GM18867 (cell line): Measurements from ENCODE around the gene ZNF3.

Experiments used
- ATAC-seq: cut with Tn5 transposase; IDR thresholded peaks from one replicate; pipeline ENCODE4 v1.9.1; 2021; ENCODE audit warnings: mild to moderate bottlenecking, moderate library complexity; ENCODE audit not compliant: unreplicated experiment

The ZNF3 gene

GRCh38 chr7:100088621-100089457 lies 7.3 kb upstream of the ZNF3 start, which contains the start of gene COPS6:
Gene COPS6, plus strand, starts transcription at chr7:100088969. Its CDS starts 22 bp downstream, at chr7:100088991.
- ATAC-seq, result no peak

DNA sequence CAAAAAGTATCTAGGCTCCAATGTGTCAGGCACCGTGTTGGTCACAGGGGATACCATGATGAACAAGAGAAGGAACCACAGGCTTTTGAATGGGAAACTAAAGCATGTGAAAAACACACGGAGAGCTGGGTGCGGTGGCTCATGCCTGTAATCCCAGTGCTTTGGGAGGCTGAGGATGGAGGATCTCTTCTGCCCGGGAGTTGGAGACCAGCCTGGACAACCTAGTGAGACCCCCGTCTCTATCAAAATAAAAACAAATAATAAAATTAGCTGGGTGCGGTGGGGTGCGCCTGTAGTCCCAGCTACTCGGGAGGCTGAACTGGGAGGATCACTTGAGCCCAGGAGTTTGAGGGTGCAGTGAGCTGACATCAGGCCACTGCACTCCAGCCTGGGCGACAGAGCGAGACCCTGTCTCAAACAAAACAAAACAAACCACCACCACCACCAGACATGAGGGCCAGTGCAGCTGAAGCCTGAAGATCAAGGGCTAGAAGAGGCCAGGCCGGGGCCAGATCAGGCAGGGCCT lies 6.6 kb upstream of the ZNF3 start:
- ATAC-seq, result no peak

DNA sequence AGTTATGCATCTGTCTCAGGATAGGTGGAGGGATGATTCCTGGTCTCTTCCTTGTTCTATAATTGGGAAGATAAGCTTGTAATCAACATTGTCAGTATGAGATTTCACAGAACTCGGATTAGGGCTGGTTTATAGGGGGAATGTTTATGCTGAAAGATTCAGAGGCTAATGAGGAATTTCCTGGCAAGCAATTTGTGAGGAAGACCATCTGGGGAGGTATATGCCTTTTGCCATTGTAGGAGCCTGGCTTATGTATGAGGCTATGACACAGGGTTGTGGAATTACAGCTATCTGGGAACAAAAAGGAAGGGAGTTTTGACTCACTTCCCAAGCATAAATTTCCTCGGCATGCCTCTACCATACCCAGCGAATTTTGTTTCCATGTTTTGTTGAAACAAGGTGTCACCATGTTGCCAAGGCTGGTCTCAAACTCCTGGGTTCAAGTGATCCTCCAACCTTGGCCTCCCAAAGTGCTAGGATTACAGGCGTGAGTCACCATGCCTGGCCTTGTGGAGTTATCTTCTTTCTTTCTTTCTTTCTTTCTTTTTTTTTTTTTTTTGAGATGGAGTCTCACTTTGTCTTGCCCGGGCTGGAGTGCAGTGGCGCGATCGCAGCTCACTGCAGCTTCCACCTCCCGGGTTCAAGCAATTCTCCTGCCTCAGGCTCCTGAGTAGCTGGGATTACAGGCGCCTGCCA lies 5.7 kb upstream of the ZNF3 start:
- ATAC-seq, result no peak

GRCh38 chr7:100085515-100085914 lies 4.0 kb upstream of the ZNF3 start:
- ATAC-seq, result no peak

DNA sequence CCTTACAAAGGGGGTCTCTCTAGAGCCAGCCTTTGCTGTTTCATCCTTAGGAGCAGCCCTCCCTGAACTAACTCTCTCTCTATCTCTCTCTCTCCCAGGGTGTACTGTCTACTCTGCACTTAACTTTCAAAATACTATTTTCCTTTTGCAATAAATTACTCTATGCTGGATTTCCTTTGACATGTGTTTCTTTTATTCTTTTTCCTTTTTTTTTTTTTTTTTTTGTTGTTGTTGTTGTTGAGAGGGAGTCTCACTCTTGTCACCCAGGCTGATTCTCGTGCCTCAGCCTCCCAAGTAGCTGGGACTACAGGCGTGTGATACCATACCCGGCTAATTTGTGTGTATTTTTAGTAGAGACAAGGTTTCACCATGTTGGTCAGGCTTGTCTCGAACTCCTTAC lies 1.5 kb upstream of the ZNF3 start:
- no peak for ATAC-seq

DNA sequence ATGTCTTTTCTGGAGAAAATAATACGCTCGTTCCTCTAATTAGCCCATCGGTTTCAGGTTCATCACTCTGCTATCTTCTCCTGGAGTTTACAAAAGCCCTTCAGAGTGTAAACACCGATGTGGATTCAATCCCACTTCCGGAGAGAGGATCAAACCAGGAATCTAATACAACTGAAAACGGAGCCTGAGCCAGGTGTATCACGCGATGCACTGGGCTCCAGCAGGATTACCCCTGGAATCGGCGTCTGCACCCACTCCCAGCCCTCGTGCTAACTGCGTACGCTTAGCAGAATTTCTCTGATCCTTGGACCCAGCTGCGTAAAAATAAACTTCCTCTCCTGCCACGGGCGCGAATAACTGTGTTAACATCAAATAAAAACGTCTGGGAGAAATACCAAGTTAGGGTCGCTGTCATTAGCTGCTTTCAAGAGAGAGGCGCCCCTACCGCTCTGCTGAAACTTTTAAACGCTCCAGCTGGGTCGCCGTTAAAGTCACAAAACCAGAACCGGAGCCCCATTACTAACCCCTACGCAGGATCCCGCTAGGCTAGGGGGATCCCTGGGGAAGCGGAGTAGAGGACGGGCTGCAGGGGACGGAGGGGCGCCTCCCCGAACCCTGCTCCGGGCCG lies 502 bp downstream of the ZNF3 start:
- no peak for ATAC-seq

GRCh38 chr7:100079024-100079560 lies 2.4 kb downstream of the ZNF3 start:
- ATAC-seq, result no peak

- no peak for ATAC-seq
Measured at GRCh38 chr7:100077205-100077604, 4.3 kb downstream of the ZNF3 start.

GRCh38 chr7:100075418-100075817 lies 6.1 kb downstream of the ZNF3 start:
- no peak for ATAC-seq

- ATAC-seq, result no peak
Measured at GRCh38 chr7:100074841-100075240, 6.7 kb downstream of the ZNF3 start.

GRCh38 chr7:100072462-100072861 lies 9.1 kb downstream of the ZNF3 start:
- no peak for ATAC-seq

DNA sequence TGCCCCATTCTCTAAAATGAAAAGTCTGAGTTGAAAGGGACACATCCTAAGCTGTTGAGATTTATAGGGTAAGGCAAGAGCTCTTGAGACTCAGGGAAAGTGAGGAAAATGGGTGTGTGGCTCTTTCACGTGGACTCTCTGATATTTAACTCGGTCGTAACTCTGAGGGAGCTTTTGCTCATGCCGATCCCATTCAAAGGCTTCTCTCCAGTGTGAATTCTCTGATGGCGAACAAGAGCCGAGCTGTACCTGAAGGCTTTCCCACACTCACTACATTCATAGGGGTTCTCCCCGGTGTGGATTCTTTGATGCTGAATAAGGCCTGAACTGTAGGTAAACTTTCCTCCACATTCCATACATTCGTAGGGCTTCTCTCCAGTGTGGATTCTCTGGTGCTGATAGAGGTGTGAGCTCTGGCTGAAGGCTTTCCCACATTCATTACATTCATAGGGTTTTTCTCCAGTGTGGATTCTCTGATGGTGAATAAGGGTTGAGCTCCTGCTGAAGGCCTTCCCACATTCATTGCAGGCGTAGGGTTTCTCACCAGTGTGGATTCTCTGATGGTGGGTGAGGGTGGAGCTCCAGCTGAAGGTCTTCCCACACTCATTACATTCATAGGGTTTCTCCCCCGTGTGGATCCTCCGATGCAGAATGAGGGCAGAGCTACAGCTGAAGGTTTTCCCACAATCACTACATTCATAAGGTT lies 10.4 kb downstream of the ZNF3 start:
- ATAC-seq, result no peak

DNA sequence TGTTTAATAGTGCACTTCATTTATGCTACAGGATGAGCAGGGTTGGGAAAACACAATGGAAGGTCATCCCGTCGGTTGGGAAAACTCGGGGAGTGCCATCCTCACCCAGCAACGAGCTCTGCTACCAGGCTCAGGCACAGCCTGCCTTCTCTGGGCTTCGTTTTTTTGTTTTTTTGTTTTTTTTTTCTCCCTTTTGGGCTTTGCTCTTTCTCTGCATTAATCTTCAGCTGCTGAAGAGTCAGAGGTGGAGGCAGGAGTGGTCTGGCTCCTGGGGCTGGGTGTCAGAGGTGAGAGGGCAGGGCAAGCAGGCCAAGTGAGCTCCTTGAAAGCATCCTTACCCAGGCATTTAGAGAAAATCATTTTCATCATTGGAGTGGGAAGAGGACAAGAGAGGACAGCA lies 11.5 kb downstream of the ZNF3 start:
- ATAC-seq, result no peak

DNA sequence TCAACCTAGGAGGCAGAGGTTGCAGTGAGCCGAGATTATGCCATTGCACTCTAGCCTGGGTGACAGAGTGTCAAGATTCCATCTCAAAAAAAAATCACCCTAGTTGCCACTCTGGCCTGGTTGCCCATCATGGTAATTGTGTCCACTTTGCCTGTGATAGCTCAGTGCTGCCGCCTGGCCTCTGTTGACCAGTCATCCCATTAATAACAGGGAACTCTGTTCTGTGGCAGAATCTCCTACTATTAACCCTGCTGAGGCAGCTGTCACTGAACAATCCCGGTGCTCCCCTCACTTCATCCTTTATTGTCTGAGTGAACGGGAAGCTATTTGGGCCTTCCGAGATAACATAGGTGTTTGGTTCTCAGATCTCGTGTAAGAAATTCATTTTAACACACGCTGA lies 14.6 kb downstream of the ZNF3 start:
- ATAC-seq, result no peak

DNA sequence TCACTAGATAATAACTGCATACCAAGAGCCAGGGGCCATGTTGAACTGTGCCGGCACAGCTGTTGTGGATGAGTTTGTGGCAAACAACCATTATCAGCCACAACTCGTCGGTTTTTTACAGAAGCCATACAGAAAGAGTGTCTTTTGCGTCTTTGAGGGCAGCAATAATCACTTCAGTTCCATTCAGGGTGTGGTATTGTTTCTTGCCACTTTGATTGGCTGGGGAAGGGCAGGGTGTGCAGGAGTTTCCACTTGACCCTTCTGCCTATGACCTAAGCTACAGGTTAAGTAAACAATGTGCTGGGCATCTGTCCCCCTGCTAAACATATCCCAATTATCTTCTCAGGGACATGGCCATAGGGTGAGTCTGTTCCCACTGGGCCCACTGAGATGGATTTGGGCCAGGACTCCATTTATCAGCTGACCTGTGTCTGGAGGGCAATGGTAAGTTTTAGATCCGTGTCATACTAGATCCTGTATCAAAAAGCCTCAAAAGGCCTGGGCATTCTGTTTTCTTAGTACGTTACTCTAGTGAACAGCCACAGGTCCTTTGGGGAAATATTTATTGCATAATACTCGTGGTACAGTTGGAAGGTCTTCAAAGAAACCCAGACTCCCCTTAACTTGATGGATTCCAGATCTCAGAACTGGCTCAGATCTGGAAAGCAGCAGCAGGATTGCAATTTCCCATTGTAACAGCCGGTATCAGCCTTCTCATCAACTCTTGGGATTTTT lies 15.9 kb downstream of the ZNF3 start:
- no peak for ATAC-seq

GRCh38 chr7:100064162-100064561 lies 17.4 kb downstream of the ZNF3 start:
- no peak for ATAC-seq

DNA sequence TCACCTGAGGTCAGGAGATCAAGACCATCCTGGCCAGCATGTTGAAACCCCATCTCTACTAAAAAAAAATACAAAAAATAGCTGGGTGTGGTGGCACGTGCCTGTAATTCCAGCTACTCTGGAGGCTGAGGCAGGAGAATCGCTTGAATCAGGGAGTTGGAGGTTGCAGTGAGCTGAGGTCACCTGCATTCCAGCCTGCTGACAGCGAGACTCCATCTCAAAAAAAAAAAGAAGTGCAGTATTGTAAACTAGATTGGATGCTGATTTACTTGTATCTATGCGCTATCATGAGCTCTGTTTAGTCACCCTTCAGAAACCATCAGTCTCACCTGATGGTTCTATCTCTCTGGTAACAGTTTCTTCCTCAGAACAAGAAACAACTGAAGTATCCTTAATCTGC lies 18.1 kb downstream of the ZNF3 start:
- ATAC-seq, result no peak

GRCh38 chr7:100061518-100062193 lies 19.9 kb downstream of the ZNF3 start:
- ATAC-seq, result no peak

DNA sequence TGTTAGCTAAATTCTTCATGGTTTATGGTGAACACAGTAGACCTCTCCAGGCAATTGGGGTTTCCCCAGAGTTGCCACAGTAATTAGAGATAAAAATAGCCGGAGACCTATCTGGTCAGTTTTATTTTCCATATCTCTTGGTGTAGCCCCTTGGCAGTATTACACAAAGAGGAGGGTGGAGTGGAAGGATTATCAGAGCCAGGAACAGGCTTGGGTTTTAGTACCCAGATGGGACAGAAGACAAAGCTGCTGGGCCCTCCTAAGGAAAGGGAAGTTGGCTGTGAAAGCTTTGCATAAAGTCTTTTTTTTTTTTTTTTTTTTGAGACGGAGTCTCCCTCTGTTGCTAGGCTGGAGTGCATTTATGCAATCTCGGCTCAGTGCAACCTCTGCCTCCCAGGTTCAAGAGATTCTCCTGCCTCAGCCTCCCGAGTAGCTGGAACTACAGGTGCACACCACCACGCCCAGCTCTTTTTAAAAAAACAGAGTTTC lies 22.2 kb downstream of the ZNF3 start:
- ATAC-seq, result no peak
